ENCODE data around the gene CEMIP2.

CEMIP2 gene

GRCh38 chr9:71758785-71759184 lies 9.5 kb downstream of the CEMIP2 start:
- H3K4me3 ChIP-seq (ENCODE audit: severe bottlenecking) = no peak overlapping the region
- TF ChIP-seq CTCF (IDR thresholded peaks at IDR 0.05; ENCODE audit: poor library complexity, severe bottlenecking) = no peak
- no peaks in the 10 kb centered on the region for H3K9me3 ChIP-seq (ENCODE audit: severe bottlenecking)
- H3K27ac ChIP-seq (ENCODE audit: poor library complexity, severe bottlenecking) = no peak overlapping the region
- ATAC-seq (ENCODE audit: low read depth) (peak; percentile 71), DNase-seq (ENCODE audit: low spot score) (no peak)
- H3K27me3 ChIP-seq (ENCODE audit: insufficient read depth, poor library complexity, severe bottlenecking) = no peaks in the 10 kb centered on the region
- peaks cover 6% of the 10 kb centered on the region for H3K36me3 ChIP-seq (ENCODE audit: low read depth)
- H3K4me1 ChIP-seq (ENCODE audit: insufficient read depth, poor library complexity, severe bottlenecking) = peaks cover 60% of the 10 kb centered on the region

- peaks cover 6% of the 10 kb centered on the region for H3K36me3 ChIP-seq (ENCODE audit: low read depth)
- H3K27me3 ChIP-seq (ENCODE audit: insufficient read depth, poor library complexity, severe bottlenecking) = no peaks in the 10 kb centered on the region
- DNase-seq (ENCODE audit: low spot score) (no peak), ATAC-seq (ENCODE audit: low read depth) (no peak)
- peaks cover 55% of the 10 kb centered on the region for H3K4me1 ChIP-seq (ENCODE audit: insufficient read depth, poor library complexity, severe bottlenecking)
- no peak for TF ChIP-seq CTCF (IDR thresholded peaks at IDR 0.05; ENCODE audit: poor library complexity, severe bottlenecking)
- no peaks in the 10 kb centered on the region for H3K9me3 ChIP-seq (ENCODE audit: severe bottlenecking)
- no peak overlapping the region for H3K27ac ChIP-seq (ENCODE audit: poor library complexity, severe bottlenecking)
- no peak overlapping the region for H3K4me3 ChIP-seq (ENCODE audit: severe bottlenecking)
Measured at GRCh38 chr9:71758277-71758676, 10.0 kb downstream of the CEMIP2 start.

GRCh38 chr9:71756753-71757152 lies 11.6 kb downstream of the CEMIP2 start:
- H3K4me3 ChIP-seq (ENCODE audit: severe bottlenecking) = no peak overlapping the region
- ATAC-seq (ENCODE audit: low read depth) (no peak), DNase-seq (ENCODE audit: low spot score) (no peak)
- H3K9me3 ChIP-seq (ENCODE audit: severe bottlenecking) = no peaks in the 10 kb centered on the region
- no peak overlapping the region for H3K27ac ChIP-seq (ENCODE audit: poor library complexity, severe bottlenecking)
- peaks cover 6% of the 10 kb centered on the region for H3K36me3 ChIP-seq (ENCODE audit: low read depth)
- no peaks in the 10 kb centered on the region for H3K27me3 ChIP-seq (ENCODE audit: insufficient read depth, poor library complexity, severe bottlenecking)
- TF ChIP-seq CTCF (IDR thresholded peaks at IDR 0.05; ENCODE audit: poor library complexity, severe bottlenecking) = no peak
- H3K4me1 ChIP-seq (ENCODE audit: insufficient read depth, poor library complexity, severe bottlenecking) = peaks cover 40% of the 10 kb centered on the region

GRCh38 chr9:71755869-71756268 lies 12.4 kb downstream of the CEMIP2 start:
- H3K36me3 ChIP-seq (ENCODE audit: low read depth) = peaks cover 6% of the 10 kb centered on the region
- H3K4me3 ChIP-seq (ENCODE audit: severe bottlenecking) = no peak overlapping the region
- H3K9me3 ChIP-seq (ENCODE audit: severe bottlenecking) = no peaks in the 10 kb centered on the region
- H3K4me1 ChIP-seq (ENCODE audit: insufficient read depth, poor library complexity, severe bottlenecking) = peaks cover 31% of the 10 kb centered on the region
- no peaks in the 10 kb centered on the region for H3K27me3 ChIP-seq (ENCODE audit: insufficient read depth, poor library complexity, severe bottlenecking)
- H3K27ac ChIP-seq (ENCODE audit: poor library complexity, severe bottlenecking) = no peak overlapping the region
- DNase-seq (ENCODE audit: low spot score) = no peak
- no peak for TF ChIP-seq CTCF (IDR thresholded peaks at IDR 0.05; ENCODE audit: poor library complexity, severe bottlenecking)
- ATAC-seq (ENCODE audit: low read depth) = no peak

GRCh38 chr9:71755230-71755629 lies 13.1 kb downstream of the CEMIP2 start:
- no peak for ATAC-seq (ENCODE audit: low read depth)
- H3K4me1 ChIP-seq (ENCODE audit: insufficient read depth, poor library complexity, severe bottlenecking) = peaks cover 25% of the 10 kb centered on the region
- peaks cover 6% of the 10 kb centered on the region for H3K36me3 ChIP-seq (ENCODE audit: low read depth)
- no peak overlapping the region for H3K27ac ChIP-seq (ENCODE audit: poor library complexity, severe bottlenecking)
- DNase-seq (ENCODE audit: low spot score) = no peak
- no peaks in the 10 kb centered on the region for H3K9me3 ChIP-seq (ENCODE audit: severe bottlenecking)
- H3K27me3 ChIP-seq (ENCODE audit: insufficient read depth, poor library complexity, severe bottlenecking) = no peaks in the 10 kb centered on the region
- TF ChIP-seq CTCF (IDR thresholded peaks at IDR 0.05; ENCODE audit: poor library complexity, severe bottlenecking) = no peak
- H3K4me3 ChIP-seq (ENCODE audit: severe bottlenecking) = no peak overlapping the region
